ENCODE measurements around the gene RBM28.
A peak's percentile ranks its signal among the peaks of the same experiment; 100 is the strongest.

Gene RBM28

GRCh38 chr7:128321044-128321422, 22.7 kb downstream of the RBM28 start:
- no peak for DNase-seq

GRCh38 chr7:128318691-128319090, 25.0 kb downstream of the RBM28 start:
- no peaks in the 10 kb centered on the region for H3K9me3 ChIP-seq (ENCODE audit: control insufficient read depth, low read length)
- H3K79me1 ChIP-seq (replicated peaks; ENCODE audit: low read length, poor library complexity, severe bottlenecking) = peaks cover 4% of the 10 kb centered on the region
- no peak overlapping the region for H2BK5ac ChIP-seq (ENCODE audit: low read depth, low read length, poor library complexity, severe bottlenecking)
- no peak overlapping the region for H2AK5ac ChIP-seq (ENCODE audit: low read length, severe bottlenecking)
- no peak overlapping the region for H3K4ac ChIP-seq (ENCODE audit: low read depth in 1 of 2, low read length in 2 of 2)
- peaks cover 22 to 86% of the 10 kb centered on the region in 2 experiments for H3K36me3 ChIP-seq (ENCODE audit: control insufficient read depth in 1 of 2, insufficient read depth in 2 of 2, low read depth in 1 of 2, low read length in 2 of 2)
- no peak overlapping the region for H3K27ac ChIP-seq (ENCODE audit: low read length, poor library complexity, severe bottlenecking)
- H2BK15ac ChIP-seq (ENCODE audit: low read depth, poor library complexity, severe bottlenecking) = no peak overlapping the region
- no peaks in the 10 kb centered on the region for H3K27me3 ChIP-seq (ENCODE audit: control insufficient read depth in 1 of 2, insufficient read depth in 1 of 2, low read length in 2 of 2)
- no peak overlapping the region for H3K9ac ChIP-seq (ENCODE audit: low read length)
- H2BK120ac ChIP-seq (ENCODE audit: low read depth, low read length) = no peak overlapping the region
- peaks cover 2% of the 10 kb centered on the region for H3K4me1 ChIP-seq (ENCODE audit: control insufficient read depth, insufficient read depth, low read depth, low read length)
- H4K8ac ChIP-seq (ENCODE audit: low read length) = no peak overlapping the region
- H3K23ac ChIP-seq (ENCODE audit: low read length in 2 of 2) = no peak overlapping the region
- no peak overlapping the region for H2AFZ ChIP-seq (ENCODE audit: low read depth, low read length)
- DNase-seq = no peak
- no peak overlapping the region for H2BK12ac ChIP-seq (ENCODE audit: low read length in 2 of 2)
- WGBS = 98% methylated on average over 4 of the region's 5 CpGs
- no peak overlapping the region for H4K91ac ChIP-seq (ENCODE audit: low read length)
- no peak overlapping the region for H3K4me3 ChIP-seq (ENCODE audit: insufficient read depth in 1 of 2, low read depth in 1 of 2, low read length in 2 of 2)
- H3K18ac ChIP-seq (ENCODE audit: low read depth in 1 of 2, low read length in 2 of 2) = no peak overlapping the region
- H3K14ac ChIP-seq (ENCODE audit: low read length in 2 of 2) = no peak overlapping the region
- H3K4me2 ChIP-seq (ENCODE audit: low read length, poor library complexity, severe bottlenecking) = no peak overlapping the region

More at GRCh38 chr7:128321044-128321422, 22.7 kb downstream of the RBM28 start:
- Histone ChIP-seq H2BK5ac (ENCODE audit: low read depth, low read length, poor library complexity, severe bottlenecking) (no peak overlapping the region), H3K9me3 (ENCODE audit: control insufficient read depth, low read length) (no peaks in the 10 kb centered on the region), H3K27ac (ENCODE audit: low read length, poor library complexity, severe bottlenecking) (no peak overlapping the region), H4K8ac (ENCODE audit: low read length) (no peak overlapping the region), H4K91ac (ENCODE audit: low read length) (no peak overlapping the region), H2AK5ac (ENCODE audit: low read length, severe bottlenecking) (no peak overlapping the region), H3K36me3 (ENCODE audit: control insufficient read depth in 1 of 2, insufficient read depth in 2 of 2, low read depth in 1 of 2, low read length in 2 of 2) (peaks cover 24 to 82% of the 10 kb centered on the region in 2 experiments), H3K4ac (ENCODE audit: low read depth in 1 of 2, low read length in 2 of 2) (no peak overlapping the region), H2BK15ac (ENCODE audit: low read depth, poor library complexity, severe bottlenecking) (no peak overlapping the region), H3K79me1 (replicated peaks; ENCODE audit: low read length, poor library complexity, severe bottlenecking) (peaks cover 2% of the 10 kb centered on the region), H3K9ac (ENCODE audit: low read length) (no peak overlapping the region), H2BK12ac (ENCODE audit: low read length in 2 of 2) (no peak overlapping the region), H3K14ac (ENCODE audit: low read length in 2 of 2) (no peak overlapping the region), H3K27me3 (ENCODE audit: control insufficient read depth in 1 of 2, insufficient read depth in 1 of 2, low read length in 2 of 2) (no peaks in the 10 kb centered on the region), H3K4me2 (ENCODE audit: low read length, poor library complexity, severe bottlenecking) (no peak overlapping the region), H3K4me1 (ENCODE audit: control insufficient read depth, insufficient read depth, low read depth, low read length) (peaks cover 2% of the 10 kb centered on the region), H3K18ac (ENCODE audit: low read depth in 1 of 2, low read length in 2 of 2) (no peak overlapping the region), H3K23ac (ENCODE audit: low read length in 2 of 2) (no peak overlapping the region), H2AFZ (ENCODE audit: low read depth, low read length) (no peak overlapping the region), H3K4me3 (ENCODE audit: insufficient read depth in 1 of 2, low read depth in 1 of 2, low read length in 2 of 2) (no peak overlapping the region), H2BK120ac (ENCODE audit: low read depth, low read length) (no peak overlapping the region)
- WGBS = 90% methylated on average over 5 of the region's 5 CpGs

GRCh38 chr7:128311013-128311412, 32.7 kb downstream of the RBM28 start:
- no peak overlapping the region for H3K14ac ChIP-seq (ENCODE audit: low read length in 2 of 2)
- no peaks in the 10 kb centered on the region for H3K27me3 ChIP-seq (ENCODE audit: control insufficient read depth in 1 of 2, insufficient read depth in 1 of 2, low read length in 2 of 2)
- H3K4me3 ChIP-seq (ENCODE audit: insufficient read depth in 1 of 2, low read depth in 1 of 2, low read length in 2 of 2) = peak overlapping the region in 1 of 2 experiments; percentile 16
- H3K4me1 ChIP-seq (ENCODE audit: control insufficient read depth, insufficient read depth, low read depth, low read length) = no peaks in the 10 kb centered on the region
- no peak overlapping the region for H4K8ac ChIP-seq (ENCODE audit: low read length)
- no peak overlapping the region for H2BK12ac ChIP-seq (ENCODE audit: low read length in 2 of 2)
- no peak overlapping the region for H2BK5ac ChIP-seq (ENCODE audit: low read depth, low read length, poor library complexity, severe bottlenecking)
- no peak overlapping the region for H2AFZ ChIP-seq (ENCODE audit: low read depth, low read length)
- 95% methylated on average over 3 of the region's 3 CpGs for WGBS
- H3K27ac ChIP-seq (ENCODE audit: low read length, poor library complexity, severe bottlenecking) = no peak overlapping the region
- no peak overlapping the region for H3K23ac ChIP-seq (ENCODE audit: low read length in 2 of 2)
- H2BK15ac ChIP-seq (ENCODE audit: low read depth, poor library complexity, severe bottlenecking) = no peak overlapping the region
- no peak overlapping the region for H3K4ac ChIP-seq (ENCODE audit: low read depth in 1 of 2, low read length in 2 of 2)
- H3K4me2 ChIP-seq (ENCODE audit: low read length, poor library complexity, severe bottlenecking) = no peak overlapping the region
- H4K91ac ChIP-seq (ENCODE audit: low read length) = no peak overlapping the region
- H3K36me3 ChIP-seq (ENCODE audit: control insufficient read depth in 1 of 2, insufficient read depth in 2 of 2, low read depth in 1 of 2, low read length in 2 of 2) = peaks cover 22 to 89% of the 10 kb centered on the region in 2 experiments
- no peak overlapping the region for H3K9ac ChIP-seq (ENCODE audit: low read length)
- H2AK5ac ChIP-seq (ENCODE audit: low read length, severe bottlenecking) = no peak overlapping the region
- no peak overlapping the region for H3K18ac ChIP-seq (ENCODE audit: low read depth in 1 of 2, low read length in 2 of 2)
- H3K79me1 ChIP-seq (replicated peaks; ENCODE audit: low read length, poor library complexity, severe bottlenecking) = peaks cover 4% of the 10 kb centered on the region
- no peak overlapping the region for H2BK120ac ChIP-seq (ENCODE audit: low read depth, low read length)
- no peaks in the 10 kb centered on the region for H3K9me3 ChIP-seq (ENCODE audit: control insufficient read depth, low read length)
- peak; percentile 16 for DNase-seq

GRCh38 chr7:128310499-128310898, 33.2 kb downstream of the RBM28 start:
- Histone ChIP-seq H3K4me3 (ENCODE audit: insufficient read depth in 1 of 2, low read depth in 1 of 2, low read length in 2 of 2) (no peak overlapping the region), H4K91ac (ENCODE audit: low read length) (no peak overlapping the region), H2BK12ac (ENCODE audit: low read length in 2 of 2) (no peak overlapping the region), H3K79me1 (replicated peaks; ENCODE audit: low read length, poor library complexity, severe bottlenecking) (peaks cover 4% of the 10 kb centered on the region), H2BK120ac (ENCODE audit: low read depth, low read length) (no peak overlapping the region), H2AFZ (ENCODE audit: low read depth, low read length) (no peak overlapping the region), H3K9me3 (ENCODE audit: control insufficient read depth, low read length) (no peaks in the 10 kb centered on the region), H3K14ac (ENCODE audit: low read length in 2 of 2) (no peak overlapping the region), H3K18ac (ENCODE audit: low read depth in 1 of 2, low read length in 2 of 2) (no peak overlapping the region), H3K4ac (ENCODE audit: low read depth in 1 of 2, low read length in 2 of 2) (no peak overlapping the region), H4K8ac (ENCODE audit: low read length) (no peak overlapping the region), H3K4me1 (ENCODE audit: control insufficient read depth, insufficient read depth, low read depth, low read length) (no peaks in the 10 kb centered on the region), H3K27me3 (ENCODE audit: control insufficient read depth in 1 of 2, insufficient read depth in 1 of 2, low read length in 2 of 2) (no peaks in the 10 kb centered on the region), H2BK5ac (ENCODE audit: low read depth, low read length, poor library complexity, severe bottlenecking) (no peak overlapping the region), H2BK15ac (ENCODE audit: low read depth, poor library complexity, severe bottlenecking) (no peak overlapping the region), H3K36me3 (ENCODE audit: control insufficient read depth in 1 of 2, insufficient read depth in 2 of 2, low read depth in 1 of 2, low read length in 2 of 2) (peaks cover 26 to 89% of the 10 kb centered on the region in 2 experiments), H2AK5ac (ENCODE audit: low read length, severe bottlenecking) (no peak overlapping the region), H3K9ac (ENCODE audit: low read length) (no peak overlapping the region), H3K23ac (ENCODE audit: low read length in 2 of 2) (no peak overlapping the region), H3K27ac (ENCODE audit: low read length, poor library complexity, severe bottlenecking) (no peak overlapping the region), H3K4me2 (ENCODE audit: low read length, poor library complexity, severe bottlenecking) (no peak overlapping the region)
- DNase-seq = no peak
- 97% methylated on average over 3 of the region's 5 CpGs for WGBS
